Renal cortex interstitium (tissue), 11 donors: Measurements from ENCODE around the gene RPTOR. TPM values are rescaled to one million over a fixed set of nuclear protein-coding genes. Genes with fewer than 3 reads are reported as not detected.

Experiments used
- DNase-seq, 11 donors: peaks; one replicate each; pipeline ENCODE4 v3.0.0-alpha.2; 2013; ENCODE audit warnings: low read depth in 9 of 11, low spot score in 4 of 11; ENCODE audit errors: extremely low read depth in 1 of 11
- polyA plus RNA-seq, 3 donors: library from polyadenylated mRNA; unstranded; fragments of 120-200 nt; gene quantifications; one replicate each; pipeline ENCODE4 v1.2.1, GENCODE V29; 2013; ENCODE audit not compliant: insufficient read length in 3 of 3

RPTOR gene
- polyA plus RNA-seq, 3 donors = 17.2 to 22.5 (median 21.4) TPM

DNA sequence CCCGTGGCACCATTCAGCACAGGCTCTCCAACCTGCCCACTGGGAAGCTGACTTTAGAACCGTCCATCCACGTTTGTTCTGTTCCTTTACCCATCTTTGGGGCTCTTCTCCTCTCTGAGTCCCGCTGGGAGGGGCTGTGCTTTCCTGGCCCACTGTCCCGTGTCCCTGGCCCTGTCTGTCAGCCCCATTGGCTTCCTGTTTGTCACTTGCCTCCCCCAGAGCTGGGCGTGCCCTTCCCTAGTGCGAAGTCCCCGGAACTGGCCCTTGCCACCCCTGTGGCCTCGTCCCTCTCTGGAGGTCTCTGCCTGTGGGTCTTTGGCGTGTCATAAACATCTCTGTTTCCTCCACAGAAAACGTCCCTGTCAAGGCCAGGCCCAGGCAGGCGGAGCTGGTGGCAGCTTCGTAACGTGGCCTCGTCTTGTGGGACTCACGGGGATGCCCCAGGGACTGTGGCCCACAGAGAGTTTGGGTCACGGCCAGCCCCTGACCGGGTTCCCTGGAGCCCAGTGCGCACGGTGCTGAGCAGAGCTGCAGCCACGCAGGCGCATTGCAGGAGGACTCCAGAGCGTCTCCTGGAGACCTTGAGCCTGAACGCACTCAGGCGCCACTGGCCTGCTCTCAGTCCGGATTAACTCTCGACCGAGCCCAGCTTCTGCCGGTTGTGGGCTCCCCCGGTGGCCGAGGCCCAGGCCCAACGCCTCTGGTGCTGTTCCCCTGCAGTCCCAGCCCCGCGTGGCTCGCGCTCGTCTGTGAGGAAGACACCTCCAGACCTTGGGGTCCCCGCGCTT lies 454.3 kb downstream of the RPTOR start:
- no peak for DNase-seq

DNA sequence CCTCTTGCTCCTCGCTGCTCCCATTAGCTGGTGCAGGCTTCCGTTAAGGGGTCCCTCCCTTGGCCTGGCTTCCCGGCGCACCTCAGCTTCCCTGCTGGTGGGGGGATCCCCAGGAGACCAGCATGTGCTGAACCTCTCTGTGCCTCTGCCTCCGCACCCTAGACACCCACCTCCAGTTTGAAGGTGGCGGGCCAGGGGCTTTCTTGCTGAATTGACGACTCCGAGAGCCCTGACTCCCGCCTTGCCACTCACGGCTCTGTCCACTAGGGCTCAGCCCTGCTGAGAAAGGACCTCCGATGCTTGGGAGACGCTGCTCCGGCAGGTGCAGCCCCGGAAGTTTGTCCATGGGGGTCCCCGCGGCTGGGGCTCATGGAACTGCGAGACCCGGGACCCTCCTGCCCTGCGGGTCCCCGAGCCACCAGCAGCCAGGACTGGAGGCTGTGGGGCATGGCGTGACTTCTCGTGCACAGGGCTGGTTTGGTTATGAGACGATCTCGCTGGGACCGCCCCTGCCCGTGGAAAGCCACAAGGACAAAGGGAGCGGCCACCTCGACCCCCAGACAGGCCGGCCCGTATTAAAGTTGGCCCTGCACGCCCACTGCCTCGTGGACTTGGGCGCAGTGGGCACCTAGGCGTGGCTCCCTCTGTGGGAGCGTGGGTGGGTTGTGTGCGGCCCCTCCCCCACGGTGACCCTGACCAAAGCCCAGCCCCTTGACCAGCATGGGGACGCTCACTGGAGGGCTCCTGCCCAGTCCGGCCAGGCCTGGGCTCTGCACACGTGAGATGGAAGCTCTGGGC lies 455.1 kb downstream of the RPTOR start:
- DNase-seq = no peak

DNA sequence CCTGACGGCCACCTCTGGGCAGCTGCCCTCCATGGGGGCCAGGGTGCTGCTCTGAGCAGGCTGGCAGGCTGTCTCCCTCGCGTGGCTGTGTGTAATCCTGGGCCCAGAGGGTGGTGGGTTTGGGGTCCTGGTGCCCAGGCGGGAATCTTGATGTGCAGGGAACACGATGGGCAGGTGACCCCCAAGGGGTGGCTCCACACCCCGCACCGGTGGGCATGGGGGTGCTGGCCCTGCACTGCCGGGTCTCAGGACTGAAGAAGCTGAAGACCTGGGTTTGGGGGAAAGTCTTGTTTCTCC lies 455.6 kb downstream of the RPTOR start:
- no peak for DNase-seq

DNA sequence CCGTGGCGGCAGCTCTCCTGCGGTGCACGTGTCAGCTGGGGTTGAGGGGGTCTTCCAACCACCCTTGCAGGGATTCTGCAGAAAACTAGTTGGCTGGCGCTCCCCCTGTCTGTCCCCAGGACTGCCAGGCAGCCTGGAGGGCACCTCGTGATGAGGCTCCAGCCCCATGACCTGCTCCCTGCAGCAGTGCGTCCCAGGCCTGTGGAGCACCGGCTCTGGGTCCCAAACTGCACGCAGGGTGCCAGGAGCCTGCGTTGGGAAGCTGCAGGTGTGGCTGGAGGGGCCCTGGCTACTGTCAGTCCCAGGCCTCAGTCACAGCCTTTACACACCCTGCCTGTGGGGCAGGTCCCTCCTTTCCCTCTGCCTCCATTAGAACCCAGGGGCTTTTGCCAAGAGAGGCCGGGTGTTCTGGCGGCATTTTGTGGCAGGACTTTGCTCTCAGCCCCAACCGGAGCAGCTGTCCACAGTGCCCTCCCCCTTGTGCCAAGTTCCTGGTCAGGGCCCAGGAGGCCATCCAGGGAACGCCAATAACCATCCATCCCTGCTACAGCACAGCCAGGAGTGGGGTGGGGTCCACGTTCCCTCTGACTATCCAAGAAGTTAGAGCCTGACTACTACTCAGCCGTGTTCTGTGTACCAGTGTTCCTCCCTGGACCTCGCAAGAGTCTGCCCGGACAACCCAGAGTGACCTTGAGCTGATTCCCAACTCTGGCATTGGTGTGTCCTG lies 456.2 kb downstream of the RPTOR start:
- DNase-seq = no peak

DNA sequence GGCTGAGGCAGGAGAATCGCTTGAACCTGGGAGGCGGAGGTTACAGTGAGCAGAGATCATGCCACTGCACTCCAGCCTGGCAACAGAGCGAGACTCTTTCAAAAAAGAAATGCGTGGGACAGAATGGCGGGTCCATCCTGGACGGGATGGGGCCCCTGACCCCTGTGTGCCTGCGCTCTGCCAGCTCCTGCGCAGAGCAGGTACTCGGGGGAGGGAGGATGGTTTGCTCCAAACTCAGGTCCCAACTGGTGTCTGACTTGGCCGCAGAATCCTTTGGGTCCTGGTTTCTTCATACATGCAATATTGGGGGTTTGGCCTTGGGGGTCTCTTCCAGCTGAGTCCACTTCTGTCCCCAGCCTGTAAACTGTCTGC lies 457.4 kb downstream of the RPTOR start:
- DNase-seq = no peak

DNA sequence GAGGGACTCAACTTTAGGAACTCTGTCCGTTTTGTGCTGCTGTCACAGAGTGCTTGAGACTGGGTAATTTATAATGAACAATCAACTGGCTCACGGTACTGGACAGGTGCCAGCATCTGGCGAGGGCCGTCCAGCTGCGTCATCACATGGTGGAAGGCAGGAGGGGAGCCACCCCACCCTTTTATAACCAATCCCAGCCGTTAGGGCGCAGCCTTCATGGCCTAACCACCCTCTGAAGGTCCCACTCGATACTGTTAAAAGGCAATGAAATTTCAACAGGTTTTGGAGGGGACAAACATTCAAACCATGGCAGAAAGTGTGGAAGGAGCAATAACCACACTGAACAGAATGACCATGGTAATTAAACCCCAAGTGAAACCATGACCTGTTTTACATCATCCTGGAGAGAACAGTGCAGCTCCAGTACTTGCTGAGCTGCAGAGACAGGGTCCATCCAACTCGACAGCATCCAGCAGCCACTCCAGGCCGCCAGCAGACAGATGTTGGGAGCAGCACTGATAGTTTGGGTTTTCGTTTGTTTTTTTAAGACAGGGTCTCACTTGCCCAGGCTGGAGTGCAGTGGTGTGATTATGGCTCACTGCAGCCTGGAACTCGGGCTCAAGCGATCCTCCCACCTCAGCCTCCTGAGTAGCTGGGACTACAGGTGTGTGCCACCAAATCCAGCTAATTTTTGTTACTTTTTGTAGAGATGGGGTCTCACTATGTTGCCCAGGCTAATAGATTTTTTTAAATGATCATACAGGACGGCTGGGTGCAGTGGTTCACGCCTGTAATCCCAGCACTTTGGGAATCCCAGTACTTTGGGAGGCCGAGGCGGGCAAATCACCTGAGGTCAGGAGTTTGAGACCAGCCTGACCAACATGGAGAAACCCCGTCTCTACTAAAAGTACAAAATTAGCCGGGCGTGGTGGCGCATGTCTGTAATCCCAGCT lies 458.0 kb downstream of the RPTOR start:
- no peak for DNase-seq

DNA sequence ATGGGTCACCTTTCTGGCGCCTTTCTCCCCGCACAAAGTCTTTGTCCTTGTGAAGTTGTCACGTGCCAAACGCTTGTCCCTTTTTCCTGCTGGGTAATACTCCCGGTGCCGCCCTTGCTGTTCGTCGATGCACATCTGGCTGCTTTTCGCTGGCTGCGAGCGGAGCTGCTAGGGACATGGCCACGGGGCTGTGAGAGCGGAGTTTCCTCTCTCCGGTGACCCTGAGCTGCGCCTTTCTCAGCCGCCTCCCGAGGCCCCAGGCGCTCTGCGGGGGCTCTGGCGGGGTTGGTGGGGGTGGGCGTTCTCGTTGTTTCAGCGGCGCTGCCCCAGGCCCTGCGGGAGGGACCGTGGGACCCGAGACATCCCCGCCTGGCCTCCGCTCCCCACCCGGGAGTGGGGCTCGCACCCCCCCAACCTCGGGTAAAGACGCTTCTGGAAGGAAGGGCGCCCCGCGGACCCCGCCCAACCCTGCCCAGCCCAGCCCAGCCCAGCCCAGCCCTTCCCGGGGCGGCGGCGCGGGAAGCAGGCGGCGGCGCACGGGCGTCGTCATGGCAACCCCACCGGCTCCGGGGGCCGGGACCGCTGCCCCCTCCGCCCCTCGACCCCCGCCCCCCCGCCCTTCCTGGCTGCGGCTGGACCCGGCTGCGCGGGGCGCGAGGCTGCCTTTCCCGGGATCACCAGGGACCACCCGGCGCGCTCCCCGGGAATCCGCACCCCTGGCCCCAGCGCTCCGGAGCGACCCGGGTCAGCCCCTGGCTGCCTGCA lies 459.3 kb downstream of the RPTOR start:
- DNase-seq = no peak

DNA sequence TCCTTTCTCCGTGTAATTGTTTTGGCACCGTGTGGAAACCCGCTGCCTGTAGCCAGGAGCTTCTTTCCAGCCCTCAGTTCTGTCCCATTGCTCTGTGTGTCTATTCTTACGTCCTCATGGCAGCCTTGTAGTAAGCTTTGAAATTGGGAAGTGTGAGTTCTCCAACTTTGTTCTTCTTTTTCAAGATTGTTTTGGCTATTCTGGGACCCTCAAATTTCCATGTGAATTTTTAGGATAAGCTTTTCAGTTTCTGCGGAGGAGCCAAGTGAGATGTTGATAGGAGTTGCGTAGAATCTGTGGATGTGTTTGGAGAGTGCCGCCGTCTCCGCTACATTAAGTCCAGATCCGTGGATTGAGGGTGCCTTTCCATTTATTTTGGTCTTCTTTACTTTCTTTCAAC lies 462.3 kb downstream of the RPTOR start:
- DNase-seq = no peak

DNA sequence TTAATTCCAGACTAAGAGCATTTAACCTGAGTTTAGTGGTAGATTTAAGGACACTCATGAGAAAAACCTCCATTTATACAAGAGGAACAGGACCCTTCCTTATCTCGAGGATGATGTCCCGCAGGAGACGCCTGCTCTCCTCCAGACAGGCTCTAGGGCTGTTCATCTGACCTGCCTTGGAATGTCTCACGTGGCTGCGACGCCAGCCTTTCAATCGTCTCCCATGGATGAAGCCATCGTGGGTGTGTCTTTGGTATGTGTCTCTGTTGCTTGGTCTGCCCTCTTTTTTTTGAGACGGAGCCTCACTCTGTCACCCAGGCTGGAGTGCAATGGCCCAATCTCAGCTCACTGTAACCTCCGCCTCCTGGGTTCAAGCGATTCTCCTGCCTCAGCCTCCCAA lies 463.5 kb downstream of the RPTOR start:
- DNase-seq = no peak

DNA sequence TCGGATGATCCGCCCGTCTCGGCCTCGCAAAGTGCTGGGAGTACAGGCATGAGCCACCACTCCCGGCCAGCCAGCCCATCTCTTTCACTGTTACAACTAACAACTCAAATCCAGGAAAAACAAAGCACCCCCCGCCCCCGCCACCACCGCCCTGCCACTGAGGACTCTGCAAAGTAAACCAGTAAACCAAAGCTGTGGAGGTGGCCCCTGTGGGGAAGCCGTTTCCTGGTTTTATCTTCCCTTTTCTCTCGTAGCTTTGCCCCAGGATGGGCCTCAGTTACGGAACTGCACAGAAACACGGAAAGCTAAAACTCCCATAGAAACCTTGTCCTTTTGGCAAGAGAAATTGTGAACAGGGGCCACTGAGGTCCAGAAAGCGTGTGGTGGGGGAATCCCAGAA lies 464.5 kb downstream of the RPTOR start:
- DNase-seq = no peak

DNA sequence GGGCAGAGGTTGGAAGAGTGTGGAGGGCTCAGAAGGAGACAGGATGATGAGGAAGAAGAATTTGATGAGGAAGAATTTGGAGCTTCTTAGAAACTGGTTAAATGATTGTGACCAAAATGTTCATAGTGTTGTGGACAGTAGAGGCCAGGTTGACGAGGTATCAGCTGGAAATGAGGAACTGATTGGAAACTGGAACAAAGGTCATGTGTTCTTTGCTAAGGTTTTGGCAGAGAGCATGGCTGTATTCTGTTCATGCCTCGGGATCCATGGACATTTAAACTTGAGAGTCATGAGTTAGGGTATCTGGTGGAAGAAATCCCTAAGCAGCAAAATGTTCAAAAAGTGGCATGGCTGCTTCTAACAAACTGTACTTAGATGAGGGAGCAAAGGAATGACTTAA lies 466.3 kb downstream of the RPTOR start:
- no peak for DNase-seq

DNA sequence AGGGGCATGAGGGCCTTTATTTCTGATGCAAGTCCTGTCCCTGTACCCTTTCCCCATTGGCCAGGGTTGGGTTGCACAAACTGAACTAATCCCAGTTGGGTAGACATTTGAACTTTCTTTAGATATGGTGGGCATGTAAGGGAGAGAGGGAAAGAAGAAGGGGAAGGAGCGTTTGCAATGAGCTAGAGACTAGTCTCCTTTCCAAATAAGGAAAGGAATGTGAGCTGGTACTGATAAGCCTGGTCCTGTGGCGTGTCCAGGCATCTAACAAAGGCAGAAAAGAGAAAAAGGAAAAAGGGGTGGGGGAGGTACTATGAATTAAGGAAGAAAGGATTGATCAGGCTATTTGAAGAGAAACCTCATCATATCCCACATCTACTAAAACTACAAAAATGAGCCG lies 467.3 kb downstream of the RPTOR start:
- no peak for DNase-seq

DNA sequence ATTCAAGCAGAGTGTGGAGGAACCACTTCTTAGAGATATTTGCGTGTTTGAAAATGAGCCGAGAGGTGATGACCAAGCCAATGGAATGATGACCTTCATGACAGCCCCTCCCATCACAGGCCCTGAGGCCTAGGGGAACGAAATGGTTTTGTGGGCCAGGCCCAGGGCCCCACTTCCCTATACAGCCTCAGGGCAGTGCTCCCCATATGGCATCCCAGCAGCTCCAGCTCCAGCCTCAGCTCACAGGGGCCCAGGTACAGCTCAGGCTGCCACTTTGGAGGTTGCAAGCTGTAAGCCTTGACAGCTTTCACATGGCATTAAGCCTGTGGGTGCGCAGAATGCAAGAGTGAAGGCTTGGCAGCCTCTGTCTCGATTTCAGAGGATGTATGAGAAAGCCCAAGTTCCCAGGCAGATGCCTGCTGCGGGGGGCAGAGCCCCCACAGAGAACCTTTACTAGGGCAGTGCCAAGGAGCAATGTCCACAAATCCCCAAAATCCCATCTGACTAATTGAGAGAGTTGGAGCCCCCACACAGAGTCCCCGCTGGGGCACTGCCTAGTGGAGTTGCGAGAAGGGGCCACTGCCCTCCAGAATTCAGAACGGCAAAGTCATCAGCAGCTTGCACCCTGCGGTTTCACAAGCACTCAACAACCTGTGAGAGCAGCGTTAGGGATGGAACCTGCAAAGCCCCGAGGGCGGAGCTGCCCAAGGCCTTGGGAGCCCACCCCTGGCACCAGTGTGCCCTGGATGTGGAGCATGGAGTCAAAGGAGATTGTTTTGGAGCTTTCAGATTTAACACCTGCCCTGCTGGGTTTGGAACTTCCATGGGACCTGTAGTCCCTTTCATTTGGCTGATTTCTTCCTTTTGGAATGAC lies 468.2 kb downstream of the RPTOR start:
- no peak for DNase-seq

DNA sequence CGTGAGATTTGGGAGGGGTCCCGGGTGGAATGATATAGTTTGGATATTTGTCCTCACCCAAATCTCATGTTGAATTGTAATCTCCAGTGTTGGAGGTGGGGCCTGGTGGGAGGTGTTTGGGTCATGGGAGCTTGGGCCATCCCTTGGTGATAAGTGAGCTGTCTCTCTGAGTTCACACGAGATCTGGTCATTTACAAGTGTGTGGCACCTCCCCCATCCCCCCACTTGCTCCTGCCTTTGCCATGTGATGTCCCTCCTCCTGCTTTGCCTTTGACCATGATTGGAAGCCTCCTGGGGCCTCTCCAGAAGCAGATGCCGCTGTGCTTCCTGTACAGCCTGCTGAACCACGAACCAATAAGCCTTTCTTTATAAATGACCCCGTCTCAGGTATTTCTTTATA lies 469.0 kb downstream of the RPTOR start:
- DNase-seq = no peak

DNA sequence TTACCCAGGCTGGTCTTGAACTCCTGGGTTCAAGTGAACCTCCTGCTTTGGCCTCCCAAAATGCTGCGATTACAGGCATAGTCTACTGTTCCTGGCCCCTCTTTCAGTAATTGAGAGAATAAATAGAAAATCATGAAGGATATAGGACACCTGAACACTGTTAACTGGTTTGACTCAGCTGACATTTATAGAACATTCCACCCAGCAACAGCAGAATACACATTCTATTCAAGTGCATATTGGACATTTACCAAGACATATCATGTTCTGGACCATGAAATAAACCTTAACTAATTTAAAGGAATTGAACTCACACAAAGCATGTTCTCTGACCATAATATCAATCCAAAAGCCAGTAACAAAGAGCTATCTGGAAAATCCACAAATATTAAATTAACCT lies 470.5 kb downstream of the RPTOR start:
- DNase-seq = no peak
